ENCODE measurements around the gene SBF2.

Gene SBF2

GRCh38 chr11:9769621-9770020 is 524.4 kb downstream of the SBF2 start:
- TF ChIP-seq CTCF (IDR thresholded peaks at IDR 0.05; ENCODE audit: extremely low read depth, insufficient read depth, missing control alignments), result no peak
- DNase-seq (ENCODE audit: low spot score), result no peak
- in situ Hi-C loops (cut with MboI; ENCODE audit: low pct_unique_long_range_greater_than_20kb, low sequenced_read_pairs, unreplicated experiment), result no loop called here

- in situ Hi-C loops (cut with MboI; ENCODE audit: low pct_unique_long_range_greater_than_20kb, low sequenced_read_pairs, unreplicated experiment), result no loop called here
- DNase-seq (ENCODE audit: low spot score), result no peak
- no peak for TF ChIP-seq CTCF (IDR thresholded peaks at IDR 0.05; ENCODE audit: extremely low read depth, insufficient read depth, missing control alignments)
Measured at GRCh38 chr11:9765320-9766101, 528.5 kb downstream of the SBF2 start.

GRCh38 chr11:9763301-9763700 is 530.7 kb downstream of the SBF2 start:
- no peak for TF ChIP-seq CTCF (IDR thresholded peaks at IDR 0.05; ENCODE audit: extremely low read depth, insufficient read depth, missing control alignments)
- in situ Hi-C loops (cut with MboI; ENCODE audit: low pct_unique_long_range_greater_than_20kb, low sequenced_read_pairs, unreplicated experiment), result no loop called here
- no peak for DNase-seq (ENCODE audit: low spot score)

GRCh38 chr11:9762531-9762930 is 531.5 kb downstream of the SBF2 start:
- no peak for TF ChIP-seq CTCF (IDR thresholded peaks at IDR 0.05; ENCODE audit: extremely low read depth, insufficient read depth, missing control alignments)
- in situ Hi-C loops (cut with MboI; ENCODE audit: low pct_unique_long_range_greater_than_20kb, low sequenced_read_pairs, unreplicated experiment), result no loop called here
- DNase-seq (ENCODE audit: low spot score), result no peak

GRCh38 chr11:9761441-9761945 is 532.5 kb downstream of the SBF2 start:
- DNase-seq (ENCODE audit: low spot score), result no peak
- in situ Hi-C loops (cut with MboI; ENCODE audit: low pct_unique_long_range_greater_than_20kb, low sequenced_read_pairs, unreplicated experiment), result no loop called here
- no peak for TF ChIP-seq CTCF (IDR thresholded peaks at IDR 0.05; ENCODE audit: extremely low read depth, insufficient read depth, missing control alignments)

- in situ Hi-C loops (cut with MboI; ENCODE audit: low pct_unique_long_range_greater_than_20kb, low sequenced_read_pairs, unreplicated experiment), result no loop called here
- DNase-seq (ENCODE audit: low spot score), result no peak
- TF ChIP-seq CTCF (IDR thresholded peaks at IDR 0.05; ENCODE audit: extremely low read depth, insufficient read depth, missing control alignments), result no peak
Measured at GRCh38 chr11:9760193-9760575, 533.8 kb downstream of the SBF2 start.

Data from GM13977 (cell line).